Breast epithelium (tissue), 4 donors: ENCODE measurements around the gene SLAMF9. TPM values are rescaled to one million over a fixed set of nuclear protein-coding genes. Genes with fewer than 3 reads are reported as not detected.

Experiments used
- DNase-seq, 2 donors: peaks; one replicate each; pipeline ENCODE4 v3.0.0-alpha.2; 2019; ENCODE audit warnings: low spot score in 2 of 2
- H3K27ac ChIP-seq, 2 donors: fragments of 200-600 bp; sonication (generic) in 1 of 2; one replicate each; pipeline ENCODE4 v1.5.1; 2016 to 2019; ENCODE audit warnings: mild to moderate bottlenecking in 1 of 2
- H3K27me3 ChIP-seq, 2 donors: fragments of 200-600 bp; sonication (generic) in 1 of 2; one replicate each; pipeline versions ENCODE4 v1.5.1 to v1.6.0; 2017 to 2019; ENCODE audit warnings: control low read depth in 1 of 2, mild to moderate bottlenecking in 1 of 2
- H3K36me3 ChIP-seq: fragments of 200-600 bp; one replicate; pipeline ENCODE4 v1.5.1; 2019
- H3K4me1 ChIP-seq, 2 donors: fragments of 200-600 bp; sonication (generic); one replicate each; pipeline ENCODE4 v1.5.1; 2016 to 2019; ENCODE audit warnings: control low read depth in 1 of 2
- H3K4me3 ChIP-seq, 3 donors: fragments of 200-600 bp; sonication (generic); 1 replicate in 2 of 3; 2 replicates in 1 of 3; pipeline ENCODE4 v1.5.1; 2016 to 2019; ENCODE audit warnings: mild to moderate bottlenecking in 3 of 3, moderate library complexity in 2 of 3
- H3K9me3 ChIP-seq, 2 donors: fragments of 200-600 bp; sonication (generic) in 1 of 2; one replicate each; pipeline ENCODE4 v1.5.1; 2016 to 2019; ENCODE audit warnings: control low read depth in 1 of 2
- POLR2A ChIP-seq: fragments of 450-650 bp; IDR thresholded peaks from one replicate; pipeline ENCODE4 v1.6.1; 2016; ENCODE audit warnings: antibody characterized with exemption, mild to moderate bottlenecking, moderate library complexity
- POLR2AphosphoS5 ChIP-seq, 3 donors: sonication (generic); formaldehyde crosslinking; IDR thresholded peaks; one replicate each; pipeline ENCODE4 v1.6.1; 2017; ENCODE audit warnings: antibody characterized with exemption in 3 of 3
- intact Hi-C: fragments of 100-400 bp; cut with DNase I; formaldehyde crosslinking; loops from one replicate; pipeline ENCODE4 v1.15.1; 2023; ENCODE audit warnings: low total_unique reads
- total RNA-seq, 3 donors: library from RNA; depleted of rRNA; stranded (reverse); fragments of >200 nt; gene quantifications; one replicate each; pipeline ENCODE4 v1.1.0, GENCODE V29; 2016
- TF ChIP-seq, protein P1 (sequence below), 3 donors: fragments of 450-650 bp; IDR thresholded peaks; one replicate each; pipeline ENCODE4 v1.5.1; 2016 to 2017; ENCODE audit warnings: antibody characterized with exemption in 3 of 3, mild to moderate bottlenecking in 3 of 3, moderate library complexity in 3 of 3

SLAMF9 gene
- total RNA-seq, 3 donors from 2014 or later: not detected

DNA sequence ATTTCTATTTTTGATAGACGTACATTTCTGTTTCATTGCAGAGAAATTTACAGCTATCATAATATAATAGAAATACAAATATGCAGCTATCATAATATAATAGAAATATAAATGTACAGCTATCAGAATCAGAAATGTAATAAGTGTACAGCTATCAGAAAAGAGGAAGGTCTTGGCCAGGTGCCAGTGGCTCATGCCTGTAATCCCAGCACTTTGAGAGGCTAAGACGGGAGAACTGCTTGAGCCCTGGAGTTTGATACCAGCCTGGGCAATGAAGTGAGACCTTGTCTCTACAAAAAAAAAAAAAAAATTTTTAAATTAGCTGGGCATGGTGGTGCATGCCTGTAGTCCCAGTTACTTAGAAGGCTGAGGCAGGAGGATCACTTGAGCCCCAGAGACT lies 39.9 kb upstream of the SLAMF9 start:
- no peaks in the 10 kb centered on the region for H3K27me3 ChIP-seq
- H3K4me3 ChIP-seq: no peak overlapping the region
- no peaks in the 10 kb centered on the region for H3K4me1 ChIP-seq
- TF ChIP-seq POLR2A (no peak), POLR2AphosphoS5 (IDR thresholded peaks at IDR 0.05) (no peak)
- TF ChIP-seq, protein P1, sequence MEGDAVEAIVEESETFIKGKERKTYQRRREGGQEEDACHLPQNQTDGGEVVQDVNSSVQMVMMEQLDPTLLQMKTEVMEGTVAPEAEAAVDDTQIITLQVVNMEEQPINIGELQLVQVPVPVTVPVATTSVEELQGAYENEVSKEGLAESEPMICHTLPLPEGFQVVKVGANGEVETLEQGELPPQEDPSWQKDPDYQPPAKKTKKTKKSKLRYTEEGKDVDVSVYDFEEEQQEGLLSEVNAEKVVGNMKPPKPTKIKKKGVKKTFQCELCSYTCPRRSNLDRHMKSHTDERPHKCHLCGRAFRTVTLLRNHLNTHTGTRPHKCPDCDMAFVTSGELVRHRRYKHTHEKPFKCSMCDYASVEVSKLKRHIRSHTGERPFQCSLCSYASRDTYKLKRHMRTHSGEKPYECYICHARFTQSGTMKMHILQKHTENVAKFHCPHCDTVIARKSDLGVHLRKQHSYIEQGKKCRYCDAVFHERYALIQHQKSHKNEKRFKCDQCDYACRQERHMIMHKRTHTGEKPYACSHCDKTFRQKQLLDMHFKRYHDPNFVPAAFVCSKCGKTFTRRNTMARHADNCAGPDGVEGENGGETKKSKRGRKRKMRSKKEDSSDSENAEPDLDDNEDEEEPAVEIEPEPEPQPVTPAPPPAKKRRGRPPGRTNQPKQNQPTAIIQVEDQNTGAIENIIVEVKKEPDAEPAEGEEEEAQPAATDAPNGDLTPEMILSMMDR (IDR thresholded peaks at IDR 0.05): no peak
- no peak overlapping the region for H3K27ac ChIP-seq
- no peak for DNase-seq
- H3K9me3 ChIP-seq: no peaks in the 10 kb centered on the region
- no peaks in the 10 kb centered on the region for H3K36me3 ChIP-seq
- intact Hi-C loops: no loop called here

DNA sequence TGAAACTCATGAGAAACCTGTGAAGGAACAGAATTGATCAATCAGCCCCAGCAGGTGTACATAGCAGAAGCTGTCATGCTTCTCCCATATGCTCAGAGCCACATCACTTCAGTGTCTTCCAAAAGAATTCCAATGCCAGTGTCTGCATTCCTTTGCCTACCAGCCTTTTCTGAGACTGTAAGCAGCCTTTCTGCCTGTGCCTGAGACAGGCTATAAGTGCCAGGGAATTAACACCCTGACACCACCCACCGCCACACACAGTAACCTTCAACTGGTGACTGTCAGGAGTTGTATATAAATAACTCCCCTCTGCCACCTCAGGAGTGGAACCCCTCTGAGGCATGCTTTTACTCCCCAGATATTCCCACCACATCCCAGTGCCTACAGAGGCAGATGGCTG lies 38.1 kb upstream of the SLAMF9 start:
- Histone ChIP-seq H3K36me3 (no peaks in the 10 kb centered on the region), H3K4me3 (no peak overlapping the region), H3K27ac (no peak overlapping the region), H3K27me3 (no peaks in the 10 kb centered on the region), H3K4me1 (no peaks in the 10 kb centered on the region), H3K9me3 (no peaks in the 10 kb centered on the region)
- no peak for DNase-seq
- intact Hi-C loops: no loop called here
- no peak for TF ChIP-seq POLR2AphosphoS5 (IDR thresholded peaks at IDR 0.05)
- TF ChIP-seq, protein P1 (IDR thresholded peaks at IDR 0.05): no peak
- no peak for TF ChIP-seq POLR2A

DNA sequence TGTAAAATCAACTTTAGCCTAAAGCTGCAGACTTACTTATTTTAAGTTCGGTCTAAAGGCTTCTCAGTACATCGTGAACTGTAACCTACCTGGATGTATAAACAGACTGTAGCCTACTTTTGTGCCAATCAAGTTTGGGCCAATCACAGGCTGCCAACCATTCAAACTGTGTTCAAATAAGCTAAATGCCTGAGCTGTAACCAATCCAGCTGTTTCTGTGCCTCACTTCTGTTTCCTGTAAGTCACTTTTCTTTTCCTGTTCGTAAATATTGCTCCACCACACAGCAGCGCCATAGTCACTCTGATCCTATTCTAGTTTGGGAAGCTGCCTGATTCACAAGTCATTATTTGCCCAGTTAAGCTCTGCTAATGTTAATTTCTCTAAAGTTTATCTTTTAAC lies 37.5 kb upstream of the SLAMF9 start:
- Histone ChIP-seq H3K9me3 (no peaks in the 10 kb centered on the region), H3K36me3 (no peaks in the 10 kb centered on the region), H3K4me3 (no peak overlapping the region), H3K4me1 (no peaks in the 10 kb centered on the region), H3K27ac (no peak overlapping the region), H3K27me3 (no peaks in the 10 kb centered on the region)
- TF ChIP-seq POLR2A: no peak
- TF ChIP-seq, protein P1 (IDR thresholded peaks at IDR 0.05): no peak
- TF ChIP-seq POLR2AphosphoS5 (IDR thresholded peaks at IDR 0.05): no peak
- intact Hi-C loops: no loop called here
- DNase-seq: no peak

DNA sequence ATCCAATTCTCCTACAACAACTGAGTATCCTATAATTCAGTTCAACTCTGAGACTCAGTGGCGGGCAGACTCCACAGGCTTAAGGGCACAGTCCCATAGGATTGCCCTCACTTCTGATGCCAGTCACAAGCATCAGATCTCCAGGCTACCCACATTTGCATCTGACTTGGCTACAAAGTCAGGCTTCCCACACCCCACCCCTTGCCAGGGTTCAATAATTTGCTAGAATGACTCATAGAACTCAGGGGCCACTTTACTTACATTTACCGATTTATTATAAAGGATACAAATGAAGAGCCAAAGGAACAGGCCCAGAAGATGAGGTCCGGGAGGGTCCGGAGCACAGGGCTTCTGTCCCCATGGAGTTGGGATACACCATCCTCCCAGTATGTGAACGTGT lies 36.0 kb upstream of the SLAMF9 start:
- Histone ChIP-seq H3K27ac (no peak overlapping the region), H3K4me3 (no peak overlapping the region), H3K4me1 (no peaks in the 10 kb centered on the region), H3K9me3 (no peaks in the 10 kb centered on the region), H3K36me3 (no peaks in the 10 kb centered on the region), H3K27me3 (no peaks in the 10 kb centered on the region)
- DNase-seq: no peak
- TF ChIP-seq, protein P1 (IDR thresholded peaks at IDR 0.05): no peak
- no peak for TF ChIP-seq POLR2AphosphoS5 (IDR thresholded peaks at IDR 0.05)
- TF ChIP-seq POLR2A: no peak
- intact Hi-C loops: no loop called here

DNA sequence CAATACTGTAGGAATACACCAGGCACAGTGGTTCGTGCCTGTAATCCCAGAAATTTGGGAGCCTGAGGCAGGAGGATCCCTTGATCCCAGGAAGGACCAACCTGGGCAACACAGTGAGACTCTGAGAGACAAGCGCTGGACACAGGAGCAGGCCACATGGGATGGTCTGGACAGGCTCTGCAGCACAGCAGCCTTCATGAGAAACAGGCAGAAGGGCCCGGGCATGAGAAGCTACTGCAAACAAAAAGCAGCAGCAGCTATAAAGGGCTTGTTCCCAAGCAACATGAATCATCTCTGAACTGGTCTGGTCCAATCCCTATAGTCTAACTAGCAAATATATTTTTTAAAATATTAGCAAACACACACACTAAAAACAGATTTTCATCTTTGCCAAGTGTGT lies 35.5 kb upstream of the SLAMF9 start:
- TF ChIP-seq POLR2AphosphoS5 (IDR thresholded peaks at IDR 0.05) (no peak), POLR2A (no peak)
- TF ChIP-seq, protein P1 (IDR thresholded peaks at IDR 0.05): no peak
- intact Hi-C loops: no loop called here

More for the DNA sequence above, 35.5 kb upstream of the SLAMF9 start:
- H3K9me3 ChIP-seq: no peaks in the 10 kb centered on the region
- no peak for DNase-seq
- no peaks in the 10 kb centered on the region for H3K36me3 ChIP-seq
- no peaks in the 10 kb centered on the region for H3K4me1 ChIP-seq
- H3K4me3 ChIP-seq: no peak overlapping the region
- H3K27me3 ChIP-seq: no peaks in the 10 kb centered on the region
- H3K27ac ChIP-seq: no peak overlapping the region
